Stimulated activated CD4-positive, alpha-beta T cell treated with anti-CD3 and anti-CD28 coated beads, Interleukin-15, amount 100 ng/mL, for 48 hours (primary cell): Measurements from ENCODE around the gene ST8SIA1.
A peak's percentile ranks its signal among the peaks of the same experiment; 100 is the strongest.
"Not testable (repeated sequence)": the region's sequence is repeated elsewhere in the genome, so short reads cannot be mapped to it uniquely, and the experiment has no call there.

Experiments used
- DNase-seq, 2 donors: peaks; one replicate each; pipeline ENCODE4 v3.0.0-alpha.2; 2020; ENCODE audit warnings: low read depth in 2 of 2

ST8SIA1 gene

GRCh38 chr12:22334410-22335100, at the start of gene ST8SIA1:
Gene ST8SIA1 (minus strand): TSS chr12:22334707. CDS start chr12:22334232, 475 bp downstream.
- DNase-seq = peak; percentile 15 to 31

GRCh38 chr12:22380031-22380430, 45.5 kb upstream of the ST8SIA1 start:
- DNase-seq = no peak

- no peak for DNase-seq
Measured at GRCh38 chr12:22377731-22378496, 43.4 kb upstream of the ST8SIA1 start.

GRCh38 chr12:22376596-22377150, 42.2 kb upstream of the ST8SIA1 start:
- DNase-seq = not testable (repeated sequence)

- DNase-seq = no peak
Measured at GRCh38 chr12:22374508-22374907, 40.0 kb upstream of the ST8SIA1 start.

- DNase-seq = no peak
Measured at GRCh38 chr12:22372277-22372837, 37.9 kb upstream of the ST8SIA1 start.

- DNase-seq = no peak
Measured at GRCh38 chr12:22366181-22366580, 31.7 kb upstream of the ST8SIA1 start.

GRCh38 chr12:22361785-22362184, 27.3 kb upstream of the ST8SIA1 start:
- DNase-seq = no peak

- no peak for DNase-seq
Measured at GRCh38 chr12:22360774-22361173, 26.3 kb upstream of the ST8SIA1 start.

- DNase-seq = no peak
Measured at GRCh38 chr12:22357531-22357930, 23.0 kb upstream of the ST8SIA1 start.

GRCh38 chr12:22356231-22356630, 21.7 kb upstream of the ST8SIA1 start:
- no peak for DNase-seq

GRCh38 chr12:22355011-22355580, 20.6 kb upstream of the ST8SIA1 start:
- DNase-seq = no peak

GRCh38 chr12:22353615-22354325, 19.3 kb upstream of the ST8SIA1 start:
- DNase-seq = no peak

- DNase-seq = no peak
Measured at GRCh38 chr12:22350886-22351285, 16.4 kb upstream of the ST8SIA1 start.

GRCh38 chr12:22348208-22348607, 13.7 kb upstream of the ST8SIA1 start:
- DNase-seq = no peak

- DNase-seq = no peak
Measured at GRCh38 chr12:22340143-22340542, 5.6 kb upstream of the ST8SIA1 start.

GRCh38 chr12:22339691-22340090, 5.2 kb upstream of the ST8SIA1 start:
- DNase-seq = no peak

GRCh38 chr12:22335794-22336166, 1.3 kb upstream of the ST8SIA1 start:
- DNase-seq = no peak

- no peak for DNase-seq
Measured at GRCh38 chr12:22333713-22334409, 646 bp downstream of the ST8SIA1 start.

GRCh38 chr12:22333186-22333712, 1.3 kb downstream of the ST8SIA1 start:
- DNase-seq = no peak

- no peak for DNase-seq
Measured at GRCh38 chr12:22332202-22332601, 2.3 kb downstream of the ST8SIA1 start.
